A673 (cell line): ENCODE data around the gene SH3BP2. TPM values are rescaled to one million over a fixed set of nuclear protein-coding genes. Genes with fewer than 3 reads are reported as not detected.
A peak's percentile ranks its signal among the peaks of the same experiment; 100 is the strongest.

Experiments used
- BruUV-seq: library from RNA; stranded (reverse); fragments of 400-500 nt; replicated peaks from 2 replicates; lab custom pipeline; 2021; lab: Mats Ljungman, UMichigan
- CTCF ChIA-PET: fragments of 300-600 bp; sonication (Branson Sonifier 250); formaldehyde crosslinking; loops from one replicate; lab custom pipeline; 2022; ENCODE audit warnings: antibody characterized with exemption; lab: Charles Lee
- POLR2A ChIA-PET: fragments of 300-600 bp; sonication (Branson Sonifier 250); formaldehyde crosslinking; loops from one replicate; lab custom pipeline; 2022; ENCODE audit warnings: antibody characterized with exemption; ENCODE audit not compliant: low non-redundant PET; lab: Charles Lee
- DNase-seq: peaks from one replicate; pipeline ENCODE4 v3.0.0-alpha.2; 2015; ENCODE audit warnings: low spot score
- H3K27ac ChIP-seq: fragments of 200-600 bp; sonication (generic); 2 replicates; pipeline ENCODE4 v1.5.1; 2016; ENCODE audit warnings: mixed run types, low read depth, mild to moderate bottlenecking, mixed read lengths, antibody characterized with exemption, low read length; ENCODE audit not compliant: poor library complexity, severe bottlenecking
- H3K27me3 ChIP-seq: fragments of 200-600 bp; sonication (generic); replicated peaks from 2 replicates; pipeline ENCODE4 v1.6.1; 2017; ENCODE audit warnings: mixed run types, low read depth, mild to moderate bottlenecking, mixed read lengths, antibody characterized with exemption, low read length; ENCODE audit not compliant: insufficient read depth, poor library complexity
- H3K36me3 ChIP-seq: fragments of 200-600 bp; sonication (generic); 2 replicates; pipeline ENCODE4 v1.6.1; 2016; ENCODE audit warnings: mixed run types, mild to moderate bottlenecking, mixed read lengths, antibody characterized with exemption, low read length; ENCODE audit not compliant: insufficient read depth, poor library complexity, severe bottlenecking
- H3K4me1 ChIP-seq: fragments of 200-600 bp; sonication (generic); 2 replicates; pipeline ENCODE4 v1.6.1; 2017; ENCODE audit warnings: mixed run types, mild to moderate bottlenecking, mixed read lengths, antibody characterized with exemption, low read length; ENCODE audit not compliant: insufficient read depth, poor library complexity, severe bottlenecking
- H3K4me3 ChIP-seq: fragments of 200-600 bp; sonication (generic); 2 replicates; pipeline ENCODE4 v1.5.1; 2016; ENCODE audit warnings: low read depth, mixed run types, mild to moderate bottlenecking, mixed read lengths, low read length; ENCODE audit not compliant: poor library complexity, severe bottlenecking
- H3K9me3 ChIP-seq: fragments of 200-600 bp; sonication (generic); 2 replicates; pipeline ENCODE4 v1.6.1; 2016; ENCODE audit warnings: mixed run types, low read depth, mild to moderate bottlenecking, mixed read lengths, antibody characterized with exemption, low read length; ENCODE audit not compliant: poor library complexity, severe bottlenecking
- EZH2 ChIP-seq: fragments of 200-600 bp; sonication (generic); IDR thresholded peaks from 2 replicates; pipeline ENCODE4 v1.6.1; 2017; ENCODE audit warnings: borderline replicate concordance, low read depth, mild to moderate bottlenecking, mixed read lengths, antibody characterized with exemption, low read length; ENCODE audit not compliant: poor library complexity, severe bottlenecking
- intact Hi-C: fragments of 100-400 bp; cut with micrococcal nuclease; formaldehyde crosslinking; loops from one replicate; pipeline ENCODE4 v1.10.0; 2022; ENCODE audit not compliant: unreplicated experiment
- total RNA-seq: library from RNA; stranded (reverse); gene quantifications from 2 replicates; pipeline ENCODE4 v1.2.3, GENCODE V29; 2021
- TF ChIP-seq, protein P1 (sequence below): fragments of 300-800, 200-600 bp; sonication (generic); conservative IDR thresholded peaks from 2 replicates; pipeline ENCODE4 v1.5.1; 2017; ENCODE audit warnings: low read depth, mild to moderate bottlenecking, antibody characterized with exemption, low read length, moderate library complexity, mixed read lengths

The SH3BP2 gene
- total RNA-seq, 1 experiment from 2014 or later, result 34.4 TPM

DNA sequence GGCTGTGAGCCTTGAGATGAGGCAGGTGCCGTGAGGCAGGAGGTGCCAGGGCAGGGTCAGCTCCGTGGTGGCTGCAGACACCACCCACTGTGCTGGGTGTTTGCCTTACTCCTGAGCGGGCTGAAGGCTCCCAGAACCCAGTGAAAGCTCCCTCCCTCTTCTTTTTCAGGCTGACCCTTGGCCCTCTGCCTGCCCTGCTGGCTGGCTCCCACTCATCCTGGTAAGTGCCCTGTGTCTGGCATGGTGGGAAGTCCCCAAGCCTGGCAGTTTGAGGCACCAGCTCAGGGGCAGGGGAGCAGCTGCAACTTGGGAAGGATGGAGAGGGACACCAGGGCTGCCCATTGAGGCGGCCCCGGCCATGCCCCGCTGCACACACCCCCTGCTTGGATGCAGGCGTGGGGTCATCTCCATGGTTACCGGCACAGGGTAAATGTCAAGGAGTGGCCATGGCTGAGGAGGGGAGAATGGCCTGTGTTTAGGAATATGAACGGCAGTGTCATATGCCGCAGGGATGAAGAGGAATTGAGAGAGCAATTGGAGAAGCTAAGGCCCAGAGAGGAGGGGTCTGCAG lies 16.8 kb downstream of the SH3BP2 start:
- Histone ChIP-seq H3K9me3 (no peaks in the 10 kb centered on the region), H3K4me1 (peaks cover 15% of the 10 kb centered on the region), H3K27ac (no peak overlapping the region), H3K4me3 (no peak overlapping the region), H3K27me3 (no peaks in the 10 kb centered on the region), H3K36me3 (no peaks in the 10 kb centered on the region)
- ChIA-PET CTCF (no interaction called here), POLR2A (no interaction called here)
- no TSS peak for BruUV-seq
- TF ChIP-seq, protein P1, sequence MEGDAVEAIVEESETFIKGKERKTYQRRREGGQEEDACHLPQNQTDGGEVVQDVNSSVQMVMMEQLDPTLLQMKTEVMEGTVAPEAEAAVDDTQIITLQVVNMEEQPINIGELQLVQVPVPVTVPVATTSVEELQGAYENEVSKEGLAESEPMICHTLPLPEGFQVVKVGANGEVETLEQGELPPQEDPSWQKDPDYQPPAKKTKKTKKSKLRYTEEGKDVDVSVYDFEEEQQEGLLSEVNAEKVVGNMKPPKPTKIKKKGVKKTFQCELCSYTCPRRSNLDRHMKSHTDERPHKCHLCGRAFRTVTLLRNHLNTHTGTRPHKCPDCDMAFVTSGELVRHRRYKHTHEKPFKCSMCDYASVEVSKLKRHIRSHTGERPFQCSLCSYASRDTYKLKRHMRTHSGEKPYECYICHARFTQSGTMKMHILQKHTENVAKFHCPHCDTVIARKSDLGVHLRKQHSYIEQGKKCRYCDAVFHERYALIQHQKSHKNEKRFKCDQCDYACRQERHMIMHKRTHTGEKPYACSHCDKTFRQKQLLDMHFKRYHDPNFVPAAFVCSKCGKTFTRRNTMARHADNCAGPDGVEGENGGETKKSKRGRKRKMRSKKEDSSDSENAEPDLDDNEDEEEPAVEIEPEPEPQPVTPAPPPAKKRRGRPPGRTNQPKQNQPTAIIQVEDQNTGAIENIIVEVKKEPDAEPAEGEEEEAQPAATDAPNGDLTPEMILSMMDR, result no peak
- TF ChIP-seq EZH2, result no peak
- DNase-seq, result no peak
- intact Hi-C loops, result no loop called here

GRCh38 chr4:2810388-2810787 lies 17.5 kb downstream of the SH3BP2 start:
- TF ChIP-seq, protein P1, result no peak
- no peak for TF ChIP-seq EZH2
- Histone ChIP-seq H3K9me3 (no peaks in the 10 kb centered on the region), H3K4me3 (no peak overlapping the region), H3K36me3 (no peaks in the 10 kb centered on the region), H3K4me1 (peaks cover 15% of the 10 kb centered on the region), H3K27ac (no peak overlapping the region), H3K27me3 (no peaks in the 10 kb centered on the region)
- ChIA-PET POLR2A (no interaction called here), CTCF (no interaction called here)
- DNase-seq, result no peak
- BruUV-seq, result no TSS peak
- intact Hi-C loops, result no loop called here

- intact Hi-C loops, result no loop called here
- Histone ChIP-seq H3K36me3 (no peaks in the 10 kb centered on the region), H3K4me1 (peaks cover 15% of the 10 kb centered on the region), H3K9me3 (peaks cover 8% of the 10 kb centered on the region), H3K4me3 (no peak overlapping the region), H3K27ac (peak overlapping the region; percentile 18), H3K27me3 (no peaks in the 10 kb centered on the region)
- POLR2A ChIA-PET, result no interaction called here
- no TSS peak for BruUV-seq
- CTCF ChIA-PET, result no interaction called here
- DNase-seq, result no peak
- TF ChIP-seq, protein P1, result no peak
- TF ChIP-seq EZH2, result no peak
Measured at GRCh38 chr4:2811830-2812611, 19.1 kb downstream of the SH3BP2 start.
